ENCODE measurements around the gene WDR87. TPM values are rescaled to one million over a fixed set of nuclear protein-coding genes. Genes with fewer than 3 reads are reported as not detected.
A peak's percentile ranks its signal among the peaks of the same experiment; 100 is the strongest.

Gene WDR87
- total and polyA plus RNA-seq, 2 of the 4 experiments (the other 2 are of a cell fraction): not detected

- peak overlapping the region; percentile 95 for H3K14ac ChIP-seq (replicated peaks; ENCODE audit: low read depth, low read length)
- H3K4me3 ChIP-seq (ENCODE audit: insufficient read depth, low read depth, low read length): peak overlapping the region; percentile 84
- peak overlapping the region; percentile 100 for H2AFZ ChIP-seq (replicated peaks; ENCODE audit: low read length, poor library complexity)
- H3K9ac ChIP-seq (ENCODE audit: low read depth, low read length): peak overlapping the region; percentile 68
- CTCF ChIA-PET: interaction anchor here (0.6 to 1.6 kb wide), 5 partner anchors 23 to 95 kb away, joined by 3 to 4 read pairs (median 3); no protein-coding TSS in a partner anchor
- peak overlapping the region; percentile 28 for H2BK5ac ChIP-seq (ENCODE audit: low read depth, low read length, poor library complexity, severe bottlenecking)
- peak overlapping the region; percentile 3 to 81; a peak in 2 of 4 replicates for H4K8ac ChIP-seq (ENCODE audit: low read depth in 2 of 2, low read length in 2 of 2)
- peak overlapping the region; percentile 94 for H3K4me2 ChIP-seq (ENCODE audit: low read depth, low read length)
- no peaks in the 10 kb centered on the region for H3K9me3 ChIP-seq (ENCODE audit: control insufficient read depth, insufficient read depth, low read length)
- H2AK9ac ChIP-seq (replicated peaks; ENCODE audit: low read depth, low read length, poor library complexity): peak overlapping the region; percentile 74
- ATAC-seq (ENCODE audit: low read depth): no peak
- POLR2A ChIA-PET (ENCODE audit: unreplicated experiment): interaction anchor here (0.5 to 2.0 kb wide), 3 partner anchors 95 to 301 kb away, joined by 3 to 7 read pairs (median 6); no protein-coding TSS in a partner anchor
- dilution Hi-C loops (cut with HindIII; ENCODE audit: low sequenced_read_pairs, unreplicated experiment): no loop called here
- peak overlapping the region; percentile 99 for H3K23ac ChIP-seq (ENCODE audit: low read depth, low read length)
- peak overlapping the region; percentile 50; the same call in 1 of the 2 replicates for H3K56ac ChIP-seq (ENCODE audit: extremely low read depth, insufficient read depth, low read length)
- H4K20me1 ChIP-seq (ENCODE audit: insufficient read depth, low read length): peaks cover 20% of the 10 kb centered on the region
- no peak overlapping the region for H4K5ac ChIP-seq (ENCODE audit: low read depth, low read length)
- peak overlapping the region; percentile 3; the same call in 1 of the 2 replicates for H3K18ac ChIP-seq (ENCODE audit: low read depth, low read length)
- TF ChIP-seq RAD21 (IDR thresholded peaks at IDR 0.05; ENCODE audit: low read length) (0 out of 2 replicates have a peak, but pooled peaks have one; percentile 2), FOS (IDR thresholded peaks at IDR 0.05; ENCODE audit: low read depth, low read length) (no peak)
- intact Hi-C loops (cut with micrococcal nuclease): loop anchor here (1.0 to 2.0 kb wide), 3 partner anchors 23 to 95 kb away; no protein-coding TSS in a partner anchor
- no peaks in the 10 kb centered on the region for H3K27me3 ChIP-seq (ENCODE audit: control insufficient read depth, insufficient read depth, low read length)
- H3K4me1 ChIP-seq (ENCODE audit: control insufficient read depth, insufficient read depth, low read length): peaks cover 5% of the 10 kb centered on the region; the same call in 1 of the 2 replicates
- peak overlapping the region; percentile 25; the same call in 1 of the 2 replicates for H4K91ac ChIP-seq (ENCODE audit: insufficient read depth, low read depth, low read length)
- H3K27ac ChIP-seq (ENCODE audit: insufficient read depth, low read length): no peak overlapping the region; the same call in 1 of the 2 replicates
- H2BK20ac ChIP-seq (ENCODE audit: low read depth, low read length): 0 out of 2 replicates have a peak overlapping the region, but pooled peaks have one; percentile 14
- peak overlapping the region; percentile 11; the same call in 1 of the 2 replicates for H2BK120ac ChIP-seq (ENCODE audit: low read depth, low read length)
- in situ Hi-C loops (cut with MboI; ENCODE audit: low sequenced_read_pairs): loop anchor here (5.0 kb wide), 1 partner anchor 189 kb away; no protein-coding TSS in a partner anchor
- H2AK5ac ChIP-seq (ENCODE audit: low read depth, low read length): peak overlapping the region; percentile 12; the same call in 1 of the 2 replicates
- DNase-seq: no peak
- no peaks in the 10 kb centered on the region for H3K36me3 ChIP-seq (ENCODE audit: control insufficient read depth, insufficient read depth, low read length)
- peaks cover 11 to 55% of the 10 kb centered on the region in 2 experiments; a peak in 3 of 4 replicates for H3K79me1 ChIP-seq (ENCODE audit: low read depth in 1 of 2, low read length in 2 of 2)
- H3K9me1 ChIP-seq (ENCODE audit: insufficient read depth, low read length): peaks cover 10% of the 10 kb centered on the region; the same call in 1 of the 2 replicates
- peak overlapping the region; percentile 44 for H3K4ac ChIP-seq (ENCODE audit: low read depth, low read length)
- TSS peak; percentile 28 for BruUV-seq (replicated peaks)
- peak overlapping the region; percentile 29; the same call in 1 of the 3 replicates for H2BK15ac ChIP-seq (ENCODE audit: low read depth, low read length)
- 13% methylated on average over 6 of the region's 13 CpGs; no CpG with 5 or more reads in 1 of the 2 experiments for WGBS, 2 experiments (ENCODE audit: extremely low coverage in 2 of 2, insufficient read length in 1 of 2)
These were observed 1.5 kb upstream of the WDR87 start for GRCh38 chr19:37907735-37908455.

Data from IMR-90 (cell line).